NOMO-1 (cell line): Measurements from ENCODE around the gene FCRLB.
"Not testable (repeated sequence)": the region's sequence is repeated elsewhere in the genome, so short reads cannot be mapped to it uniquely, and the experiment has no call there.

ENCODE experiments used
- DNase-seq, 2 experiments: peaks; one replicate each; lab custom pipeline; 2025; ENCODE audit not compliant: unreplicated experiment in 2 of 2; lab: John Stamatoyannopoulos, UW

FCRLB gene

GRCh38 chr1:161720956-161721737 is at the start of gene FCRLB:
Gene FCRLB, plus strand, starts transcription at chr1:161721544. Its CDS starts 1,129 bp downstream, at chr1:161722673.
- peak in 1 of 2 experiments; percentile 3 for DNase-seq

GRCh38 chr1:161673437-161673836 is 47.9 kb upstream of the FCRLB start:
- not testable (repeated sequence) for DNase-seq

- DNase-seq = not testable (repeated sequence)
Measured at GRCh38 chr1:161674447-161674846, 46.9 kb upstream of the FCRLB start.

- not testable (repeated sequence) for DNase-seq
Measured at GRCh38 chr1:161674908-161675307, 46.4 kb upstream of the FCRLB start.

GRCh38 chr1:161676441-161676840 is 44.9 kb upstream of the FCRLB start:
- no peak for DNase-seq

GRCh38 chr1:161676958-161677689 is 44.2 kb upstream of the FCRLB start:
- DNase-seq = no peak

GRCh38 chr1:161678500-161678899 is 42.8 kb upstream of the FCRLB start:
- DNase-seq = no peak

- no peak for DNase-seq
Measured at GRCh38 chr1:161681879-161682278, 39.5 kb upstream of the FCRLB start.

- peak in 1 of 2 experiments; percentile 22 for DNase-seq
Measured at GRCh38 chr1:161688946-161689345, 32.4 kb upstream of the FCRLB start.

GRCh38 chr1:161691846-161692245 is 29.5 kb upstream of the FCRLB start:
- DNase-seq = no peak

- not testable (repeated sequence) for DNase-seq
Measured at GRCh38 chr1:161693020-161693712, 28.2 kb upstream of the FCRLB start.

GRCh38 chr1:161698302-161698701 is 23.0 kb upstream of the FCRLB start:
- DNase-seq = not testable (repeated sequence)

- DNase-seq = no peak
Measured at GRCh38 chr1:161702250-161702649, 19.1 kb upstream of the FCRLB start.

- no peak for DNase-seq
Measured at GRCh38 chr1:161705537-161705936, 15.8 kb upstream of the FCRLB start.

- DNase-seq = no peak
Measured at GRCh38 chr1:161706113-161706481, 15.2 kb upstream of the FCRLB start.

- peak; percentile 62 to 84 for DNase-seq
Measured at GRCh38 chr1:161706482-161707347, 14.6 kb upstream of the FCRLB start, which contains the start of gene FCRLA. Gene FCRLA, plus strand, starts transcription at chr1:161707229. Its CDS starts 36 bp downstream, at chr1:161707265.

GRCh38 chr1:161707503-161707902 is 13.8 kb upstream of the FCRLB start:
- no peak for DNase-seq

- DNase-seq = no peak
Measured at GRCh38 chr1:161709373-161709772, 12.0 kb upstream of the FCRLB start.

- DNase-seq = no peak
Measured at GRCh38 chr1:161710560-161710959, 10.8 kb upstream of the FCRLB start.
